ENCODE results near the gene TNPO1.

DNA sequence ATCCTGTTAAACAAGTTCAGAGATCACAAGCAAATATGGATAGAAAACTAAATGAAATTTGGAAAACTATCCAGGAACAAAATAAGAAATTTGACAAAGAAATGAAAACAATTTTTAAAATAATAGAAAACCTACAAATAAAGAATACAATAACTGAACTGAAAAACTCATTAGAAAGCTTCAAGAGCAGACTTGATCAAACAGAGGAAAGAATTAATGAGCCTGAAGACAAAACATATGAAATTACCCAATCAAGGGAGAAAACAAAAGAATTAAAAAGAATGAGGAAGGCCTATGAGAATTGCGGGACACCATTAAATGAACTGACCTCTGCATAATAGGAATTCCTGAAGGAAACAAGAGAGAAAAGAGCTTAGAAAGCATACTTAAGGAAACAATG lies 39.8 kb upstream of the TNPO1 start:
- TF ChIP-seq POLR2A (IDR thresholded peaks at IDR 0.05; ENCODE audit: low read depth, low read length) (no peak), POLR2AphosphoS5 (IDR thresholded peaks at IDR 0.05; ENCODE audit: low read depth, low read length) (no peak), TAF1 (IDR thresholded peaks at IDR 0.05; ENCODE audit: borderline replicate concordance, low read depth, low read length) (no peak)

Data from GM12892 (cell line).